Activated T-helper 1 cell treated with Interleukin-2 at 50 U/mL for 16 hours (primary cell): ENCODE results near the gene SNRPN.
"Not testable (repeated sequence)": the region's sequence is repeated elsewhere in the genome, so short reads cannot be mapped to it uniquely, and the experiment has no call there.

Source experiments
- DNase-seq: peaks from one replicate; pipeline ENCODE4 v3.0.0-alpha.2; 2020; ENCODE audit warnings: low read depth

SNRPN gene

GRCh38 chr15:24954783-24955530 is at the start of gene SNRPN, which contains the start of gene SNURF:
Gene SNRPN, plus strand, starts transcription at chr15:24954987. Its CDS starts 19,467 bp downstream, at chr15:24974454.
Gene SNURF, plus strand, starts transcription at chr15:24954987. Its CDS starts 62 bp downstream, at chr15:24955049.
- peak; percentile 45 for DNase-seq

GRCh38 chr15:24916305-24917009 is 38.3 kb upstream of the SNRPN start:
- no peak for DNase-seq

- no peak for DNase-seq
Observed at GRCh38 chr15:24917431-24917830, 37.4 kb upstream of the SNRPN start.

GRCh38 chr15:24919446-24919845 is 35.3 kb upstream of the SNRPN start:
- no peak for DNase-seq

GRCh38 chr15:24922781-24923180 is 32.0 kb upstream of the SNRPN start:
- DNase-seq: not testable (repeated sequence)

- no peak for DNase-seq
Observed at GRCh38 chr15:24924153-24924552, 30.6 kb upstream of the SNRPN start.

- DNase-seq: no peak
Observed at GRCh38 chr15:24924621-24925020, 30.2 kb upstream of the SNRPN start.

GRCh38 chr15:24931874-24932732 is 22.7 kb upstream of the SNRPN start:
- DNase-seq: not testable (repeated sequence)

- no peak for DNase-seq
Observed at GRCh38 chr15:24933716-24934115, 21.1 kb upstream of the SNRPN start.

- not testable (repeated sequence) for DNase-seq
Observed at GRCh38 chr15:24938224-24938623, 16.6 kb upstream of the SNRPN start.

GRCh38 chr15:24940236-24940635 is 14.6 kb upstream of the SNRPN start:
- DNase-seq: no peak

- no peak for DNase-seq
Observed at GRCh38 chr15:24943361-24943760, 11.4 kb upstream of the SNRPN start.

- no peak for DNase-seq
Observed at GRCh38 chr15:24944954-24945353, 9.8 kb upstream of the SNRPN start.

GRCh38 chr15:24945711-24946110 is 9.1 kb upstream of the SNRPN start:
- DNase-seq: no peak

GRCh38 chr15:24948495-24948894 is 6.3 kb upstream of the SNRPN start:
- no peak for DNase-seq

- peak; percentile 1 for DNase-seq
Observed at GRCh38 chr15:24955531-24955921, 739 bp downstream of the SNRPN start.

- peak; percentile 43 for DNase-seq
Observed at GRCh38 chr15:24956111-24956838, 1.5 kb downstream of the SNRPN start.

GRCh38 chr15:24957691-24958090 is 2.9 kb downstream of the SNRPN start:
- DNase-seq: no peak

- DNase-seq: no peak
Observed at GRCh38 chr15:24961967-24962366, 7.2 kb downstream of the SNRPN start.

- DNase-seq: no peak
Observed at GRCh38 chr15:24962880-24963279, 8.1 kb downstream of the SNRPN start.

GRCh38 chr15:24966364-24967103 is 11.7 kb downstream of the SNRPN start:
- no peak for DNase-seq
